ENCODE results near the gene TRMO. TPM values are rescaled to one million over a fixed set of nuclear protein-coding genes. Genes with fewer than 3 reads are reported as not detected.

TRMO gene
- total RNA-seq, 4 donors from 2014 or later: 16.7 to 30.9 (median 19.7) TPM

DNA sequence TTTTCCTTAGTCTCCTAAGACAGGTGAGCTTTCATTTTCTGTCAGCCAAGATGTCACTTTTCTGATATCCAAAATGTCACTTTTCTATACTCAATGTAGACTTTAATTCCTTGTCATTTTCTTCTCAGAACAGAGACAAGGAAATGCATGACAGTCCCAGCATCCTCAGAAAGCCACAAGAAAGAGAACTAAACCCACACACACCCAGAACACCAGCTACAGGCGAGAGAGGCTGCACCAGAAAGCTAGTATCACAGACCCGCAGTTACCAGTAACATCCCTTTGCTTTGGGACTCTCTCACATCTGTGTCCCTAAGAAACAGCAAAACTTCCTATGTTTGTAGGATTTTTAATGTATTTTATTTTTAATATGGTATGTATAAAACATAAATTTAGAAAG is 17.1 kb downstream of the TRMO start:
- TF ChIP-seq, protein P1, sequence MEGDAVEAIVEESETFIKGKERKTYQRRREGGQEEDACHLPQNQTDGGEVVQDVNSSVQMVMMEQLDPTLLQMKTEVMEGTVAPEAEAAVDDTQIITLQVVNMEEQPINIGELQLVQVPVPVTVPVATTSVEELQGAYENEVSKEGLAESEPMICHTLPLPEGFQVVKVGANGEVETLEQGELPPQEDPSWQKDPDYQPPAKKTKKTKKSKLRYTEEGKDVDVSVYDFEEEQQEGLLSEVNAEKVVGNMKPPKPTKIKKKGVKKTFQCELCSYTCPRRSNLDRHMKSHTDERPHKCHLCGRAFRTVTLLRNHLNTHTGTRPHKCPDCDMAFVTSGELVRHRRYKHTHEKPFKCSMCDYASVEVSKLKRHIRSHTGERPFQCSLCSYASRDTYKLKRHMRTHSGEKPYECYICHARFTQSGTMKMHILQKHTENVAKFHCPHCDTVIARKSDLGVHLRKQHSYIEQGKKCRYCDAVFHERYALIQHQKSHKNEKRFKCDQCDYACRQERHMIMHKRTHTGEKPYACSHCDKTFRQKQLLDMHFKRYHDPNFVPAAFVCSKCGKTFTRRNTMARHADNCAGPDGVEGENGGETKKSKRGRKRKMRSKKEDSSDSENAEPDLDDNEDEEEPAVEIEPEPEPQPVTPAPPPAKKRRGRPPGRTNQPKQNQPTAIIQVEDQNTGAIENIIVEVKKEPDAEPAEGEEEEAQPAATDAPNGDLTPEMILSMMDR (IDR thresholded peaks at IDR 0.05): no peak
- TF ChIP-seq EP300 (IDR thresholded peaks at IDR 0.05) (no peak), POLR2A (IDR thresholded peaks at IDR 0.05) (no peak)
- Histone ChIP-seq H3K27ac (no peak overlapping the region), H3K9me3 (no peaks in the 10 kb centered on the region), H3K36me3 (peaks cover 0 to 70% (median 0%) of the 10 kb centered on the region in 3 donors), H3K4me3 (no peak overlapping the region), H3K27me3 (no peaks in the 10 kb centered on the region), H3K4me1 (peaks cover 0 to 33% (median 11%) of the 10 kb centered on the region in 4 donors)
- no peak for DNase-seq (ENCODE audit: low spot score in 2 of 2)
- WGBS, 2 donors: 77 to 87% methylated on average over 2 of the region's 2 CpGs

GRCh38 chr9:97904725-97905124 is 17.6 kb downstream of the TRMO start:
- Histone ChIP-seq H3K9me3 (no peaks in the 10 kb centered on the region), H3K27ac (no peak overlapping the region), H3K4me1 (peaks cover 0 to 34% (median 11%) of the 10 kb centered on the region in 4 donors), H3K27me3 (no peaks in the 10 kb centered on the region), H3K4me3 (no peak overlapping the region), H3K36me3 (peaks cover 0 to 70% (median 0%) of the 10 kb centered on the region in 3 donors)
- TF ChIP-seq EP300 (IDR thresholded peaks at IDR 0.05): no peak
- TF ChIP-seq POLR2A (IDR thresholded peaks at IDR 0.05): no peak
- TF ChIP-seq, protein P1 (IDR thresholded peaks at IDR 0.05): no peak
- 96 to 97% methylated on average over 9 of the region's 9 CpGs for WGBS, 2 donors
- no peak for DNase-seq (ENCODE audit: low spot score in 2 of 2)

DNA sequence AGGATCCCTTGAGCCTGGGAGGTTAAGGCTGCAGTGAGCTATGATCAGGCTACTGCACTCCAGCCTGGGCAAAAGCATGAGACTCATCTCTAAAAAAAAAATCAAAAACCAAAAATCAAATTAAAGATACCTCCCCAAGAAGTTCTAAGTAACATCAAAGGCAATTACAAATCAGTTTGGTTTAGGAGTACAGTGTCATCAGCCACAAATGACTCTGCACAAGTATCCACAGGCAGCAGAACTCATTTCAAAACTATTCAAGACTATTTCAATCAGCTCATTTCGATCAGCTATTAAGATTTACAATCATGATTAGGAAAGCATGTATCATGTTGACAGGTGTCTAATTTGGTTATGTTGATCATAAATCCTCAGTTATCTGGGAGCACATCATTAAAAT is 19.1 kb downstream of the TRMO start:
- DNase-seq (ENCODE audit: low spot score in 2 of 2): no peak
- Histone ChIP-seq H3K27me3 (no peaks in the 10 kb centered on the region), H3K36me3 (peaks cover 0 to 64% (median 0%) of the 10 kb centered on the region in 3 donors), H3K9me3 (no peaks in the 10 kb centered on the region), H3K4me3 (no peak overlapping the region), H3K4me1 (peaks cover 0 to 25% (median 11%) of the 10 kb centered on the region in 4 donors), H3K27ac (no peak overlapping the region)
- 78 to 85% methylated on average over 1 of the region's 1 CpG for WGBS, 2 donors
- TF ChIP-seq, protein P1 (IDR thresholded peaks at IDR 0.05): no peak
- TF ChIP-seq EP300 (IDR thresholded peaks at IDR 0.05) (no peak), POLR2A (IDR thresholded peaks at IDR 0.05) (no peak)

DNA sequence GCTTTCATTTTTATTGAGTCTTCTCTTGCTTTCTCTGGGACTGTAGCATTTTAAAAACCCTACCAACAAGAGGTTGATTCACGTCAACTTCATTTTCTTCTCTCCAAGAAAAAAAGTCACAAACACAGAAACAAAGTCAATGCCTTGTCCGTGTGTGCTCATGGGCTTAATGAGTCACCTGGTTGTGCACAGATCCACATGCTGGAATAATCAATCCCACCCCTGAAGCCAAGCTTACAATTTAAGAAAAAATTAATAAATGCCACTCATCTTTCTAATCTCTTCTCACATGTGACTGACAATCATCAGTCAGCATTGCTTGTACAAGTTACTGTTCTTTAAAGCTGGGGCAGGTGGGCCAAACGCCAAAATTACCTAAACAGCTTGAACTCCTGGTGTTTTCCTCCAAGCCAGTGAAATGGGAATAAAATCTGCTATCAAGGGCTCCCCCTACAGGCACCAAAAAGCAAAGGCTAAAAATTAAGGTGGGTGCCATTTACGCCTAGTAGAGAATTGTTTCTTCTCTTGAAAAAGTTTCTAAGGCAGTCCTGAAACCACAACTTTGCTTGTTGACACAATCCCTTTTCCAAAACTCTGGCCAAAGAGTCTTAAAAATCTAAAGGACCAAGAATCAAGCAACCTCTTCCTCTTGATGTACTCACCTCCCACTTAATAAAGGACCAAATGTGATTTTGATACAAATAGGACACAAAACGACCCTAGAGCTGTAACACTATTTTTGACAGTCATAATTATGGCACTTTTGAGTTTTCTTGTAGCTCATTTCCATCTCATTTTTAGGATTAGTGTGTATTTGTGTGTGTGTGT is 21.3 kb downstream of the TRMO start:
- peaks cover 0 to 66% (median 0%) of the 10 kb centered on the region in 3 donors for H3K36me3 ChIP-seq
- DNase-seq (ENCODE audit: low spot score in 2 of 2): no peak
- TF ChIP-seq, protein P1 (IDR thresholded peaks at IDR 0.05): peak; percentile 55 to 69 (median 64)
- no peak for TF ChIP-seq POLR2A (IDR thresholded peaks at IDR 0.05)
- no peak overlapping the region for H3K4me3 ChIP-seq
- H3K27ac ChIP-seq: no peak overlapping the region
- peaks cover 0 to 12% (median 3%) of the 10 kb centered on the region in 4 donors for H3K4me1 ChIP-seq
- 39 to 46% methylated on average over 5 of the region's 5 CpGs for WGBS, 2 donors
- H3K27me3 ChIP-seq: no peaks in the 10 kb centered on the region
- H3K9me3 ChIP-seq: no peaks in the 10 kb centered on the region

DNA sequence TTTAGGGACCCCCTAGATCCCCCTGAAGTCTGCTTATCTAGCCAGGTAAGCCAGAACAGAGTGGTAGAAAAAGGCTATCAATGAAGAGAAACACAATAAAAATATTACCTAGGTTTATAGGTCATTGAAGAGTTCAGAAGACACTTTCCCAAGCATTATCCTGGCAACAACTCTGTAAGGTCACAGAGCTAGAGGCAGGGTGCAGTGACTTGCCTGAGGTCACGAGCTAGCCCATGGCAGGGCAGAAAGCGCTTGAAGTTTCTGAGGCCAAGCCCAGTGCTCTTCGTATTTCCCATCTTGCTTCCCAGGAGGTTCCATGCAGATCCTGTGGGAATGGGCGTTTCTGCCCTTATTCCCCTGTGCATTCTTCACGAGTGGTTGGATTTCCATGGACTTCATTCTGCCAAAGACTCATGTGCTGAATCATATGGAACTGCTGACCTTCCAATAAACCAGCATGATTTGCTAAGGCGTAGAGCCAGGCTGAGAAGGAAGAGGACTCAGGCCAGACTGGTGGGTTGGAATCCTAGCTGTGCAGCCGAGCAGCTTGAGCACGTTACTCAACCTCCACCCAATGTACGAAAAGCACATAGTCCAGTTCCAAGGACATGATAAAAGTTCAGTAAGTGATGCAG is 22.1 kb downstream of the TRMO start:
- Histone ChIP-seq H3K27ac (no peak overlapping the region), H3K36me3 (peaks cover 0 to 68% (median 0%) of the 10 kb centered on the region in 3 donors), H3K4me3 (no peak overlapping the region), H3K27me3 (no peaks in the 10 kb centered on the region), H3K4me1 (peaks cover 0 to 9% (median 0%) of the 10 kb centered on the region in 4 donors), H3K9me3 (no peaks in the 10 kb centered on the region)
- DNase-seq (ENCODE audit: low spot score in 2 of 2): no peak
- no peak for TF ChIP-seq EP300 (IDR thresholded peaks at IDR 0.05)
- TF ChIP-seq, protein P1 (IDR thresholded peaks at IDR 0.05): no peak
- no peak for TF ChIP-seq POLR2A (IDR thresholded peaks at IDR 0.05)
- 71 to 78% methylated on average over 9 of the region's 9 CpGs for WGBS, 2 donors
